ENCODE measurements around the gene TMEM178B.

DNA sequence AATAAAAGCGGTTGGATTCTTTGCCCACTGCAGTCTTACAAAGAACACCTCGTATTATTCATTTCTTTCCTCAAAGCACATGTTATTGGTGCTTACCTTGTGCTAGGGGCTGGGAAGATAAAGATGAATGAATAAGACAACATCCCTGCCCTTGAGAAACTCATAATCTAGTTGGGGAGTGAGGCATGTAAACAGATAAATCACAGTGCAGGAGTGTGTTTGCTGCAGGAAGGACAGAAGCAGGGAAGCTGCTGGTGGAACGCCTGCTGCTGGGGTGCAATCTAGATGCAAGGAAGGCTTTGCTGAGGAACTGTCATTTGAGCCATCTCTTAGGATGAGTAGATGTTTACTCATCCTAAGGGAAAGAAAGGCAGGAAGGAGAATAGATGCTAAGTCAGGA lies 135.6 kb downstream of the TMEM178B start:
- TF ChIP-seq, protein P1, sequence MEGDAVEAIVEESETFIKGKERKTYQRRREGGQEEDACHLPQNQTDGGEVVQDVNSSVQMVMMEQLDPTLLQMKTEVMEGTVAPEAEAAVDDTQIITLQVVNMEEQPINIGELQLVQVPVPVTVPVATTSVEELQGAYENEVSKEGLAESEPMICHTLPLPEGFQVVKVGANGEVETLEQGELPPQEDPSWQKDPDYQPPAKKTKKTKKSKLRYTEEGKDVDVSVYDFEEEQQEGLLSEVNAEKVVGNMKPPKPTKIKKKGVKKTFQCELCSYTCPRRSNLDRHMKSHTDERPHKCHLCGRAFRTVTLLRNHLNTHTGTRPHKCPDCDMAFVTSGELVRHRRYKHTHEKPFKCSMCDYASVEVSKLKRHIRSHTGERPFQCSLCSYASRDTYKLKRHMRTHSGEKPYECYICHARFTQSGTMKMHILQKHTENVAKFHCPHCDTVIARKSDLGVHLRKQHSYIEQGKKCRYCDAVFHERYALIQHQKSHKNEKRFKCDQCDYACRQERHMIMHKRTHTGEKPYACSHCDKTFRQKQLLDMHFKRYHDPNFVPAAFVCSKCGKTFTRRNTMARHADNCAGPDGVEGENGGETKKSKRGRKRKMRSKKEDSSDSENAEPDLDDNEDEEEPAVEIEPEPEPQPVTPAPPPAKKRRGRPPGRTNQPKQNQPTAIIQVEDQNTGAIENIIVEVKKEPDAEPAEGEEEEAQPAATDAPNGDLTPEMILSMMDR (conservative IDR thresholded peaks at IDR 0.05; ENCODE audit: low read depth, low read length) = no peak
- TF ChIP-seq RAD21 (IDR thresholded peaks at IDR 0.05; ENCODE audit: low read length) = no peak
- no peak for TF ChIP-seq FOS (IDR thresholded peaks at IDR 0.05; ENCODE audit: low read depth, low read length)
- TF ChIP-seq POLR2A (IDR thresholded peaks at IDR 0.05; ENCODE audit: low read depth, low read length) = no peak
- TF ChIP-seq CEBPB (IDR thresholded peaks at IDR 0.05; ENCODE audit: low read depth, low read length) = no peak
- no peak for TF ChIP-seq BHLHE40 (IDR thresholded peaks at IDR 0.05; ENCODE audit: low read depth, low read length)

All from IMR-90 (cell line).